Stimulated activated effector memory CD8-positive, alpha-beta T cell treated with anti-CD3 and anti-CD28 coated beads, Interleukin-12 subunit alpha, Interleukin-12 subunit beta, amount 100 ng/mL, for 72 hours (primary cell): ENCODE data around the gene GALNT4.

Experiments
- ATAC-seq: fragments of 150-1000 bp; cut with Tn5 transposase; 2 replicates; pipeline ENCODE4 v1.10.0; 2021
- DNase-seq, 2 donors: peaks; one replicate each; pipeline ENCODE4 v3.0.0; 2021 to 2022; ENCODE audit warnings: low spot score in 2 of 2
- H3K27ac Mint-ChIP-seq: one replicate; pipeline ENCODE4 v1.8.0; 2022; ENCODE audit warnings: mild to moderate bottlenecking, mixed read lengths
- H3K36me3 Mint-ChIP-seq: one replicate; pipeline ENCODE4 v1.8.0; 2022; ENCODE audit warnings: mild to moderate bottlenecking, mixed read lengths
- H3K4me1 Mint-ChIP-seq: one replicate; pipeline ENCODE4 v1.8.0; 2022; ENCODE audit warnings: mixed read lengths
- H3K4me3 Mint-ChIP-seq: one replicate; pipeline ENCODE4 v1.8.0; 2022; ENCODE audit warnings: mild to moderate bottlenecking, mixed read lengths
- H3K9me3 Mint-ChIP-seq: one replicate; pipeline ENCODE4 v1.8.0; 2022; ENCODE audit warnings: mixed read lengths

Gene GALNT4

DNA sequence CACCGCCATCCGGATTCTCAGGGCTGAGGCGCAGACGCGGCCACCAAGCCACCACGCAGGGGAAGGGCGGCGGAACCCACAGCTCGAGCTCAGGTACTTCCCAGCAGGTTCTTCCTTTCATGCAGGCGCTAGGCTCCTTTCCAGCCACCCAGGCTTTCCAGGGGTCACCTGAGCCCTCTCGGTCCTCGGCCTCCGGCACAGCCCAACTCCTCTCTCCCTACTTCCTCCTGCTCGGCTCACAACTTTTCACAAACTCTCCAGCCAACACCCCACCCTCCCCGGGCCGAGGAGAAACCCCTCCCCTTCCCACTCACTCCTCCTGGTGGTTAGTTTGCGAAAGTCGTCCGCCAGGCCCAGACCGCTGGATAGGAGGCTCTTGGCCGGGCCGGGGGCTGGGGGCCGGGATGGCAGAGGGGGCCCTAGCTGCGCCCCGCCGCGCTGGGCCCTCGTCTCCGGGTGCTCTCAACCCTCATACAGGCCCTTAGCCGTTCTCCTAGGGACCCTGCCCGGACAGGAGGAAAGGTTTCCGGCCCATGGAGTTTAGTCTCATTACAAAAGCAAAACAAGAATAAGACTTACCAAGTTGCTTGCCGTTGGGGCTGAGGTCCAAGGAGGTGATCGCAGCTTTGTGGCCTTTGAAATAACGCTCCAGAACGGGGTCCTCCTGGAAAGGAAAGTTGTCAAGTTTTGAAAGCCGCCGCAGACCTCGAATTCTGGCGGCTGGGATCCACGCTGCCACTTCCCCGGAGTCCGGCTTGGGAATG, at the start of gene GALNT4:
GALNT4 (minus strand) TSS at position 256 of the 764 bp plus-strand sequence; CDS start at position 9, 247 bp downstream.
- DNase-seq (peak; percentile 65 to 88), ATAC-seq (peak; percentile 79)
- peak within 1 kb of the TSS; percentile 90 for H3K4me3 Mint-ChIP-seq
- peaks cover 65% of the 10 kb centered on the region for H3K36me3 Mint-ChIP-seq
- H3K27ac Mint-ChIP-seq = peak within 1 kb of the TSS; percentile 86
- peaks cover 45% of the 10 kb centered on the region for H3K4me1 Mint-ChIP-seq
- no peaks in the 10 kb centered on the region for H3K9me3 Mint-ChIP-seq

DNA sequence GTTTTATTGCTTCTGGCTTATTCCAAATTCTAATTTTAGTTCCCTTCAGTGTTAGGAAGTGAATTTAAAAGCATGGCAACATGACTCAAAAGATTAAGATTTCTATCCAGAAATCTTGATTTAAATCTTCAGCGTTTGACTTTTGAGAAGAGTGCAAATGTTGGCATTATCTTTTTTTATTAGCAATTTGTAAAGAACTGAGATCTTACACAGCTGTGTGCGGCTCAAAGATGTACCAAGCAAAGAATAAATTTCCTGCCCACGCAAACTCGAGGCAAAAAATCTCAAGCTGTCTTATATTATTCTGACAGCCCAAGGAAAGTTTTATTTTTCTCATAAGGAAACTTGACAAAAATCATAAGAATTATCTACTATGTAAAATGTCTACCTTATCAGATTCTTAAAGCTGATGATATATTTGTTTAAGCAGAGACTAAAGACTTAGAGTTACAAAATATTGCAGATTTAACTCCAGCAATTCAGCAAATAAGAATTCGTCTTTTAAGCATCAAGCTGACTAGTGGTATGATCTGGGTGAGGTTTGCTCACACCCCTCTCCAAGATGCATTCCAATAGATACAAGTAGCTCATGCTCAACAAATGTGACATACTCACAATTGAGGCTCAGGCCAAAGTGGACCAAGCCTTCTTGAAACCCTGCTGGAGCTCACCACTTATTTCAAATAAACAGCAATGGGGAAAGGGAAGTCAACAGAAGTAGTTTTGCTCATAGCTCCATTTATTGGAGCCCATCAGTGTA, 48.6 kb upstream of the GALNT4 start:
- no peaks in the 10 kb centered on the region for H3K4me1 Mint-ChIP-seq
- no peak overlapping the region for H3K4me3 Mint-ChIP-seq
- no peak for DNase-seq
- no peak overlapping the region for H3K27ac Mint-ChIP-seq
- no peak for ATAC-seq
- H3K36me3 Mint-ChIP-seq = no peaks in the 10 kb centered on the region
- H3K9me3 Mint-ChIP-seq = no peaks in the 10 kb centered on the region

DNA sequence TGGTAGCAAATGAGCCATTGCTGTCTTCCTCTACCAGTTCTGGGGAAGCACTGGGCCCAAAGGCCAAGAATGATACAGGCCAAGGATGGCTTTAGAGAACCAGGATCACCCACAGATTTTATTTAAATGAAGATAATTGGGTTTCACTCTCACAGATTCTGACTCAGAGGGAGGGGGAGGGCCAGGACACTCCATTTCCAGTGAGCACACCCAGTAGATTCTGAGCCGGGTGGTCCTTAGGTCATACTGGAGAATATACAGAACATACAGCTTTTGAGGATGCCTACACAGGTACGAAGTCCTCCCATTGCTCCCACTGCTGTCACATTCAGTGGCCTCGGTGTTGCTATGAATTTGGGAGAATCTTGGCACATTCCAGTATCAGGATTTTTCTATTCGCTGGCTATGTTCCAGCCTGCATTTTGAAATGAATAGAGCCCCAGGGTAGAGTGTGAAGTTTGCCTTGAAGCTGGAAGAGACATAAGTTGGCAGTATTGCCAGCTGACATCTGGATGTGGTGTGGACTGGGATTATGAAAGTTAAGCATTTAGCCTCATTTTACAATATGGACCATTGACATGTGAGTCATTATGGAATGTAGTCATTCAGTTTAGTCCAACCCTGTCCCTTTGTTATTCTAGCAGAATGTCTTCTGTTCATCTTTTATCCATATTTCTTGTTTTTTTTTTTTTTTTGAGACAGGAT, 47.0 kb upstream of the GALNT4 start:
- H3K9me3 Mint-ChIP-seq = no peaks in the 10 kb centered on the region
- DNase-seq (no peak), ATAC-seq (peak; percentile 31)
- H3K36me3 Mint-ChIP-seq = no peaks in the 10 kb centered on the region
- H3K27ac Mint-ChIP-seq = no peak overlapping the region
- H3K4me1 Mint-ChIP-seq = peaks cover 7% of the 10 kb centered on the region
- H3K4me3 Mint-ChIP-seq = no peak overlapping the region

DNA sequence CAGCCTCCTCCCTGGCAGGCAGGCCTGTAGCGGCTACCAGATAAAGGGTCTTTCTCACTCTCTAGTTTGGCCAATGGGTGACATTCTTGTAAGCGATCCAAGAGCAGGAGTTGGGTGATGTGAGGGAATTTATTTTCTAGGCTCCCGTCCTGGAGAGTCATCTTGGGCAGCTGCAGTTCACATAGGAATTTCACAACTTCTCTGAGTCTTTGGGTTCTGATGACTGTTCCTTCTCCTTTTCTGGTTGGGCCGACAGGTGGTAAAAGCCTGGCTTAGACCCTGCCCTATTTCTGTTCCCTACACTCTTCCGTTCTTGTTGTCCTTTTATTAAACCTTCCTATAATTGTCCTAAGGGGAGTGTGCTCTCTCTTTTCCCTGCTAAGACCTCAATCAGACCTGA, 43.9 kb upstream of the GALNT4 start:
- DNase-seq = no peak
- no peaks in the 10 kb centered on the region for H3K9me3 Mint-ChIP-seq
- no peaks in the 10 kb centered on the region for H3K36me3 Mint-ChIP-seq
- H3K4me1 Mint-ChIP-seq = peaks cover 9% of the 10 kb centered on the region
- no peak overlapping the region for H3K4me3 Mint-ChIP-seq
- ATAC-seq = no peak
- no peak overlapping the region for H3K27ac Mint-ChIP-seq

DNA sequence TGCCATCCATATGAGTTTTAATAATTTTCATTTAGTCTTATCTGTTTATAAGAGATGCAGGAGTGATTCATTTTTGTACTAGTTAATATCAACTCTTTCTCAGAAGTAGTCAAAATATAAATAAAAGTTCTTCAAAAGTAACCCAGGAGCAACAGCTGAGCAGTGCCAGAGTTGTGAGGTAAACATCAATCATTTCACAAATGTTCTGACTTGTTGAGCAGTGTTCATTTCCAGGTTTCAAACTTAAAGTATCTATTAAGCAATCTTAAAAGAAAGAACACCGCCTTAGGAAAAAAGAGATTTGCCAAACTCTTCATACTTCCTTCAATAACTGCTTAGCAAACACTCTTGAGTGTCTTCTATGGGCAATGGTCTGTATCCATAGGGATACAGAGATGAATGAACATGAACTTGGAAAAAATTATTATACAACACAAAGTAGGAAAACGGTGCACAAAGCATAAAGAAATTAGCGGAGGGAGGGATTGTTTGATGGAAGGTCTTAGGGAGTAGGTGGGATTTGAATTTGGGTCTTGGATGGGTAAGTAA, 43.2 kb upstream of the GALNT4 start:
- H3K4me1 Mint-ChIP-seq = peaks cover 9% of the 10 kb centered on the region
- H3K36me3 Mint-ChIP-seq = no peaks in the 10 kb centered on the region
- no peak overlapping the region for H3K27ac Mint-ChIP-seq
- ATAC-seq (no peak), DNase-seq (no peak)
- no peaks in the 10 kb centered on the region for H3K9me3 Mint-ChIP-seq
- no peak overlapping the region for H3K4me3 Mint-ChIP-seq

DNA sequence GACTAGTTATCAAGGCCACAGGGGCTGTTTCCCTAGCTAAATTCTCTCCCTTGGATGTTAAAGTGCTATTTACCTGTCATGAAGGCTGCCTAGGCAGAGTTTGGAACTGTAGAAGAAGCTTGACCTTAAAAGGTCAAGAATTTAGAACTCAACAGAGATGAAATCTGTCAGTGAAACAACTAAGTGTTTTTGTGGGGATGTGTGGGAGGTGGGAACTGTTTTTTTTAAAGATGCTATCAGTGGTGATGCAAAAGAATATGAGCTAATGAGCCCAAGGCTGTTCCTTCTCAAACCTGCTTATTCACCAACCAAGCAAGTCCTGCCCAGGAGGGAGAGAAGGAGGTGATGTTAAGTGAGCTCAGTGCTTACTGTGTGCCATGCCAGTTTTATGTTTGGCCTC, 42.0 kb upstream of the GALNT4 start:
- H3K4me3 Mint-ChIP-seq = no peak overlapping the region
- no peaks in the 10 kb centered on the region for H3K36me3 Mint-ChIP-seq
- H3K27ac Mint-ChIP-seq = no peak overlapping the region
- peaks cover 9% of the 10 kb centered on the region for H3K4me1 Mint-ChIP-seq
- DNase-seq (no peak), ATAC-seq (peak; percentile 88)
- no peaks in the 10 kb centered on the region for H3K9me3 Mint-ChIP-seq

DNA sequence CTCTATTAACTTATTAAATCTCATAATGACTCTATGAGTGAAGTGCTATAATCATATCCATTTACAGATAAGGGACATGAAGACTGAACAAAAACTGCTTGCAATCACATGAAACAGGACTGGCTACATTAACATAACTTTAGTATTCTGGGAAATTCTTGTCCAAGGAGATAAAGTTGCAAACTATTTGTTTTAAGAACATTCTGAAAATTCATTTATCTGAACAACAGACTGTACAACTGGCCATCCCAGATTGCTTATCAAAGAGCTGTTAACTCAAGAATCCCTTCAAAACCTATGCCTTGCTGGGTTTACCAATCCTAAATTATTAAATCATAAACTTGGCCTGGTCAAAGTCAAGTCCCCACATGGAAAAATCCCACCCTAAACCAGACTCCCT, 40.4 kb upstream of the GALNT4 start:
- no peaks in the 10 kb centered on the region for H3K9me3 Mint-ChIP-seq
- ATAC-seq = no peak
- no peak for DNase-seq
- H3K4me3 Mint-ChIP-seq = no peak overlapping the region
- H3K27ac Mint-ChIP-seq = no peak overlapping the region
- peaks cover 9% of the 10 kb centered on the region for H3K4me1 Mint-ChIP-seq
- H3K36me3 Mint-ChIP-seq = no peaks in the 10 kb centered on the region

DNA sequence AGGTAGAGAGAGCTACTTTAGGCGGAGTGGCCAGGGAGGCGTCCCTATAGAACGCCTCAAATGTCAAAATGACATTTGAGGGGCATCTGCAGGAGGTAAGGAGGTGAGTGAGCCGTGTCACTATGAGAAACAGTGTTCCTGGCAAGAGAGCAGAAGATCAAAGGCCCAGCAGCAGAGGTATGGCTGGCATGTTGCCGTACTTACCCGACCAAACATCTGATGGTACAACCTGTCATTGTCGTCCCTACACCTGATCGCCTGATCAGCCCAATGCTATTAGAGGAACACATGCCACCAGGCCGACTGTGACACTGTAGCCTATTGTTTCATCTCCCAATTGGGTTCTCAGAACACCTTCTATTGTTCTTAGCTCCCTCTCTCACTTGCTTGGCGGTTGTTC, 35.2 kb upstream of the GALNT4 start:
- Mint-ChIP-seq H3K4me1 (no peaks in the 10 kb centered on the region), H3K27ac (no peak overlapping the region), H3K36me3 (no peaks in the 10 kb centered on the region), H3K4me3 (no peak overlapping the region), H3K9me3 (no peaks in the 10 kb centered on the region)
- ATAC-seq (no peak), DNase-seq (no peak)

DNA sequence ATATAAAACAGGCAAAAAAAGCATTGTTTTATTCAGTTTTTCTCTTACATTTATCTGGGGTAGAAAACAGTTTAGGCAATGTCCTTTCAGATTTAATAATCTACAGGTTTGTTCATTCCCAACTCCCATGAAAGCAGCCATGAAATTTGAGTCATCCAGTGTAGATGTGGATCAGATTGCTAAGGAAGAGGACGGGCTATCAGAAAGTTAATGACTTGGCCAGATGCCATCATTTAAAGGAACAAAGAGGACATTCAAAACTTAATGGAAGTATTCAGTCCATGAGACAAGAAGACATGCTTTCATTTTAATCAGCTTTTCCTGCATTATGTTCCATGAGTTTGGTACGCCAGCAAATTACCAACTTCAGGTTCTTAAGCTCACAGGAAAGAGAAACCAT, 32.4 kb upstream of the GALNT4 start:
- H3K9me3 Mint-ChIP-seq = no peaks in the 10 kb centered on the region
- H3K4me3 Mint-ChIP-seq = no peak overlapping the region
- ATAC-seq = no peak
- no peak overlapping the region for H3K27ac Mint-ChIP-seq
- no peaks in the 10 kb centered on the region for H3K36me3 Mint-ChIP-seq
- no peaks in the 10 kb centered on the region for H3K4me1 Mint-ChIP-seq
- no peak for DNase-seq

DNA sequence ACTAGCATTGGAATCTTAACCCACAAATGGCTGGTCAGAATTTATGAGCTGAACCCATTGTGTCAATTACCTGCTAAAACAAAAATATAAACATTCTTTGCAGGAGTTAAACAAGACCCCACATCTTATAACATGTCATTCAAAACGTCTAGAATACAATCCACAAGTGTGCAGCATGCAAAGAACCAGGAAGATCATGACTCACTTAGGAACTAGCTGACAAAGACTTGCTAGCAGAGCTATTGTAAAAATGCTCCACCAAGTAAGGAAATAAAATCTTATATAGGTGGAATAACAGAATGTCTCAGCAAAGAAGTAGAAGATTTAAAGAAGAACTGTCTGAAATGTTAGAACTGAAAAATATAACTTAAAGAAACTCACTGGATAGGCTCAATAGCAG, 27.8 kb upstream of the GALNT4 start:
- no peak overlapping the region for H3K27ac Mint-ChIP-seq
- H3K36me3 Mint-ChIP-seq = no peaks in the 10 kb centered on the region
- DNase-seq (no peak), ATAC-seq (no peak)
- no peak overlapping the region for H3K4me3 Mint-ChIP-seq
- H3K4me1 Mint-ChIP-seq = no peaks in the 10 kb centered on the region
- no peaks in the 10 kb centered on the region for H3K9me3 Mint-ChIP-seq

DNA sequence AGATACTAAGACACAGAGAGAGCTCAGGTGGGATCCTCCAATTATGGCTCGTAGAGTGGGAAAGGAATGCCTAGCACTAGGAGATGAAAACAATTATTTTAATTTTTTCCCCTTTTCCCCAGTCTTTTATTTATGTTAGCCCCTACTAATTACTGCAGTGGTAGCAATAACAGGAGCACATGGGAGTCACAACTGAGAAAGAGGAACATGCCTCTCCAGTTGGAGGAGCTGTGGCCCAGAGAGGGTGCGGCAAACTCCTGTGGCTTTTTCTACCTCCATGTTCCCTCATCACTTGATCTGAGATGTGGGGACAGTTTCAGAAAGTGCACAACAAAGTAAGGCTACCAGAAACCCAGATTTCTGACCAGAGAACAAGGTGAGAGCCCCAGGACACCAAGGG, 27.2 kb upstream of the GALNT4 start:
- ATAC-seq (no peak), DNase-seq (no peak)
- Mint-ChIP-seq H3K9me3 (no peaks in the 10 kb centered on the region), H3K36me3 (no peaks in the 10 kb centered on the region), H3K4me1 (peaks cover 5% of the 10 kb centered on the region), H3K4me3 (no peak overlapping the region), H3K27ac (no peak overlapping the region)

DNA sequence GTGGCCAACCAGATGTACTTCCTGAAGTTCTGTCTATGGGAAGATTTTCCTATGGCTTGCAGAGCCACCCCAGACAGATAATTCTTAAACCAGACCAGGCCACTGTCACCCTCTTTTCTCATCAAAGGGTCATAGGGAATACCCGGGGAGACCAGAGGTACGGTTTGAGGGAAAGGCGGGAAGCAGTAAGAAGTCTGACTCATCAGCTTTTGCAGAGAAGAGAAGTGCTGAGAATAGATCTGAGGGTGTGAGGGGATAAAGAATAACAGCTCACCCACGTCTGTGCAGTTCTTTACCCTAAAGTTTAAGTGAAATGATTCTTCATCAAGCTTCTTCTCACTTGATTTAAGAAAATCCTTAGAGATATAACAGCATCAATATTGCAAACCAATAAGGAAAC, 22.5 kb upstream of the GALNT4 start:
- no peak overlapping the region for H3K27ac Mint-ChIP-seq
- ATAC-seq = no peak
- no peak overlapping the region for H3K4me3 Mint-ChIP-seq
- no peak for DNase-seq
- H3K36me3 Mint-ChIP-seq = no peaks in the 10 kb centered on the region
- H3K9me3 Mint-ChIP-seq = no peaks in the 10 kb centered on the region
- H3K4me1 Mint-ChIP-seq = peaks cover 17% of the 10 kb centered on the region

DNA sequence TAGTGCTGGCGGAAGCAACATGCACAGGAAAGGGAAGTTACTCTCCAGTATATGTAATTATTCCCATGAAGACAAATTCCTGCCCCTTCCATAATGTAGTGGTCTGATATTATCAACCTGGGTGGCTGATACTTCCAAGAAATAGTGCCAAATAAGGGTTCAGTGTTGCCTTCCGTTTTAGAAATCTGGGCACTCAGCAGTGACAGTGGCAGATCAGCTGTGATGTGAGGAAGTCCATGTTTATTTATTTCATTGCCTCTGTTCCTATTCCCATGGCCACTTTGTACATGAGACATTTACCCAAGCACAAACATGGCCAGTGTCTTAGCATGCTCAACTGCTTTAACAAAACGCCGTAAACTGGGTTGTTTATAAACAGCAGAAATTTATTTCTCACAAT, 21.6 kb upstream of the GALNT4 start:
- no peak overlapping the region for H3K27ac Mint-ChIP-seq
- H3K36me3 Mint-ChIP-seq = no peaks in the 10 kb centered on the region
- H3K4me1 Mint-ChIP-seq = peaks cover 19% of the 10 kb centered on the region
- H3K9me3 Mint-ChIP-seq = no peaks in the 10 kb centered on the region
- DNase-seq = no peak
- H3K4me3 Mint-ChIP-seq = no peak overlapping the region
- no peak for ATAC-seq

DNA sequence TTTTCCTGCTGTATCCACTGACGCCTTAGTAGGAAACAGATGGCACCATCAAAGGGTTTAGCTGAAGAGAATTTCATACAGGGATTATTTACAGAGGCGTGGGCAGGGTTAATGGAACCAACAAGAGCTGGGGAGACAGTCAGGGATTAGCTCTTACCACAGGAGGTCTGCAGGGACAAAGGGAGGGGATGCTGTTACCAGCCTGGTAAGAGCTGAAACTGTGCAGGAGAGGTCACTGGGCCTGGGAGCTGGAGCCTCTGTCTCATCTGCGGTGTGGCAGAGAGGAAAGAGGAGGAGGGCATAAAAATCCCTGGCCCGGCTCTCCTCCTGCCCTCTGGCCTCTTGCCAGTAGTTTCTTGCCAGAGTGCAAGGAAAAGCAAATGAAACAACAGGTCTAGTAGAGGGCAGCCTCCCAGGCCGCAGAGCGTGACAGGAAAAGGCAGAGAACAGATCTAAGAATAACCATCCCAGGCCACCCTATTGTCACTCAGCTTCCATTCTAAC, 20.1 kb upstream of the GALNT4 start:
- Mint-ChIP-seq H3K9me3 (no peaks in the 10 kb centered on the region), H3K27ac (no peak overlapping the region), H3K4me1 (peaks cover 19% of the 10 kb centered on the region), H3K36me3 (no peaks in the 10 kb centered on the region), H3K4me3 (no peak overlapping the region)
- DNase-seq = no peak
- no peak for ATAC-seq

DNA sequence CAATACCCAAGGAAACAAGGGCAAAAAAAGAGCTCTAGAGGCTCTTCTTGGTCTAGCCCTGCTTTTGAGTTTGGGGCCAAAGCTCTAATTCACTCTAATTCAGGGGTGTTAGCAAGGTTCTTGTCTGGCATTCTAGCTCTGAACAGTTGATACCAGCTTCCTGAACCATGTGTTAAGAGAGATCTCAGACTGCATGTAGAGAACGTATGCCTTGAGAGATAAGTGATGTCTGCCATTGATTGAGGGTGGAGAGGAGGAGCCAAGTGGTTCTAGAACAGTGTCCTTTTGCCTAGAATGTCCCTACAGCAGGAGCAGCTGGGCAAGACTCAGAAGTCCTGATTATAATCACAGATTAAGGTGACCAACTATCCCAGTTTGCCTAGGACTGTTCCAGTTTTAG, 19.4 kb upstream of the GALNT4 start:
- Mint-ChIP-seq H3K4me1 (peaks cover 19% of the 10 kb centered on the region), H3K36me3 (no peaks in the 10 kb centered on the region), H3K9me3 (no peaks in the 10 kb centered on the region), H3K4me3 (no peak overlapping the region), H3K27ac (no peak overlapping the region)
- ATAC-seq = no peak
- DNase-seq = no peak
